Activated CD4-positive, alpha-beta T cell treated with anti-CD3 and anti-CD28 coated beads, Interleukin-2, amount 50 U/mL, for 24 hours (primary cell): ENCODE results near the gene ADGRD2.

Source experiments
- DNase-seq, 2 donors: peaks; one replicate each; pipeline ENCODE4 v3.0.0-alpha.2; 2020; ENCODE audit warnings: low read depth in 1 of 2, low spot score in 1 of 2

The ADGRD2 gene

GRCh38 chr9:124495126-124496074 is 45.1 kb downstream of the ADGRD2 start:
- DNase-seq = no peak

- no peak for DNase-seq
These were observed 45.8 kb downstream of the ADGRD2 start for GRCh38 chr9:124496075-124496449.

GRCh38 chr9:124496463-124496862 is 46.2 kb downstream of the ADGRD2 start:
- DNase-seq = no peak

GRCh38 chr9:124497441-124497840 is 47.2 kb downstream of the ADGRD2 start:
- DNase-seq = no peak

- DNase-seq = no peak
These were observed 47.8 kb downstream of the ADGRD2 start for GRCh38 chr9:124498040-124498439.

GRCh38 chr9:124498499-124499146 is 48.4 kb downstream of the ADGRD2 start:
- DNase-seq = no peak

GRCh38 chr9:124499216-124499615 is 49.0 kb downstream of the ADGRD2 start:
- no peak for DNase-seq

- DNase-seq = no peak
These were observed 50.0 kb downstream of the ADGRD2 start for GRCh38 chr9:124500028-124500795.

GRCh38 chr9:124500796-124501611 is 50.8 kb downstream of the ADGRD2 start:
- no peak for DNase-seq

GRCh38 chr9:124501771-124502320 is 51.6 kb downstream of the ADGRD2 start:
- no peak for DNase-seq

- no peak for DNase-seq
These were observed 52.8 kb downstream of the ADGRD2 start for GRCh38 chr9:124502711-124503702.

GRCh38 chr9:124503713-124504529 is 53.7 kb downstream of the ADGRD2 start:
- no peak for DNase-seq

GRCh38 chr9:124504530-124505005 is 54.3 kb downstream of the ADGRD2 start:
- DNase-seq = no peak

- DNase-seq = no peak
These were observed 55.0 kb downstream of the ADGRD2 start for GRCh38 chr9:124505006-124505900.

GRCh38 chr9:124505901-124506346 is 55.7 kb downstream of the ADGRD2 start:
- no peak for DNase-seq

- DNase-seq = no peak
These were observed 56.2 kb downstream of the ADGRD2 start for GRCh38 chr9:124506433-124506832.
